ENCODE measurements around the gene GPR63.

Gene GPR63

DNA sequence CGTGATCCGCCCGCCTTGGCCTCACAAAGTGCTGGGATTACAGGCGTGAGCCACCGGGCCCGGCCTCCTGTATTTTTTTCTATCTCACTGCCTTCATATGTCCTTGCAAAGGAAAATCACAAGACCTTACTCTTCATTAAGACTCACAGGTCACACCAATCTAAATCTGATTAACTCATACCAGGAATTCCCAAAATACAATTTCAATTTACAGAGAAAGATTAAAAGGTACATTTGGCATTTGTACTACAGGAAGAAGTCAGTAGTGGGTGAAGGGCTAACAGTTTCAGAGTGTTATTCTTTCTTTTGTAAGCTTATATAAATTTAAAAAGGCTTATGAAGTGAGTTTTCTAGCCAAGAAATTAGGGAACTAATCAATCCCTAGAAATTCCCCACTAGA, 87.4 kb downstream of the GPR63 start:
- no peak for DNase-seq

Data from GDM1 (cell line).